Kidney (tissue), 14 donors: ENCODE data around the gene GNB1. TPM values are rescaled to one million over a fixed set of nuclear protein-coding genes. Genes with fewer than 3 reads are reported as not detected.

ENCODE experiments used
- DNase-seq, 5 donors: peaks; one replicate each; pipeline ENCODE4 v3.0.0-alpha.2; 2013 to 2020
- FAIRE-seq: peaks from 2 replicates; lab custom pipeline; 2012; peaks lifted over from hg19 to GRCh38; lab: Jason Lieb, UNC
- H3K27ac ChIP-seq, 2 donors: one replicate each; pipeline ENCODE4 v1.7.0; 2013; ENCODE audit warnings: low read depth in 2 of 2, low read length in 2 of 2, inconsistent platforms in 1 of 2
- H3K27me3 ChIP-seq: one replicate; pipeline ENCODE4 v1.7.1; 2013; ENCODE audit warnings: low read length, inconsistent platforms; ENCODE audit not compliant: control insufficient read depth, insufficient read depth
- H3K36me3 ChIP-seq, 3 donors: one replicate each; pipeline versions ENCODE4 v1.7.0 to v1.7.1; 2013; ENCODE audit warnings: low read length in 3 of 3, control low read depth in 1 of 3, inconsistent platforms in 1 of 3; ENCODE audit not compliant: insufficient read depth in 3 of 3, control insufficient read depth in 2 of 3
- H3K4me1 ChIP-seq, 3 donors: one replicate each; pipeline versions ENCODE4 v1.7.0 to v1.7.1; 2013; ENCODE audit warnings: low read length in 3 of 3, inconsistent platforms in 1 of 3, low read depth in 1 of 3; ENCODE audit not compliant: control insufficient read depth in 2 of 3, insufficient read depth in 2 of 3
- H3K4me3 ChIP-seq, 3 donors: one replicate each; pipeline versions ENCODE4 v1.7.0 to v1.8.1; 2013; ENCODE audit warnings: low read length in 3 of 3, control low read depth in 1 of 3, inconsistent platforms in 1 of 3
- H3K9ac ChIP-seq, 3 donors: one replicate each; pipeline versions ENCODE4 v1.7.0 to v1.7.1; 2013; ENCODE audit warnings: low read length in 3 of 3, control low read depth in 1 of 3, inconsistent platforms in 1 of 3
- H3K9me3 ChIP-seq, 3 donors: one replicate each; pipeline versions ENCODE4 v1.7.0 to v1.7.1; 2013; ENCODE audit warnings: low read length in 3 of 3, control low read depth in 1 of 3, inconsistent platforms in 1 of 3; ENCODE audit not compliant: control insufficient read depth in 2 of 3, insufficient read depth in 1 of 3
- intact Hi-C: fragments of 100-400 bp; cut with DNase I; formaldehyde crosslinking; loops from one replicate; pipeline ENCODE4 v1.11.1; 2022
- polyA plus RNA-seq: library from polyadenylated mRNA; stranded (reverse); fragments of 350-450 nt; fragmentation: Illumina TruSeq; extraction: RNeasy Lipid Tissue Mini Kit (QIAGEN cat#74804); gene quantifications from one replicate; pipeline ENCODE4 v1.2.3, GENCODE V29; 2014; ENCODE audit warnings: low read depth, low replicate concordance; ENCODE audit not compliant: insufficient read depth
- total RNA-seq: library from RNA; stranded (reverse); fragmentation: NEBNext Ultra II Directional; extraction: Animal tissue kit (Norgen Biotek cat#: 25700); gene quantifications from one replicate; pipeline ENCODE4 v1.2.1, GENCODE V29; 2021
- TF ChIP-seq, protein P1 (sequence below): IDR thresholded peaks from 3 replicates; pipeline ENCODE4 v1.5.1; 2012; ENCODE audit warnings: mild to moderate bottlenecking, moderate library complexity, borderline replicate concordance; ENCODE audit not compliant: insufficient read depth; ENCODE audit errors: extremely low read depth
- donor health status: control.
- donor health status: control.
- donor health status: control.
- donor health status: control.
- donor health status: control.
- donor health status: DM: yes; HTN: yes; CAD: no.
- donor health status: Normal renal cell carcinoma (clear cell type).

GNB1 gene
- total and polyA plus RNA-seq, 2 donors from 2014 or later: 144 to 347 TPM

DNA sequence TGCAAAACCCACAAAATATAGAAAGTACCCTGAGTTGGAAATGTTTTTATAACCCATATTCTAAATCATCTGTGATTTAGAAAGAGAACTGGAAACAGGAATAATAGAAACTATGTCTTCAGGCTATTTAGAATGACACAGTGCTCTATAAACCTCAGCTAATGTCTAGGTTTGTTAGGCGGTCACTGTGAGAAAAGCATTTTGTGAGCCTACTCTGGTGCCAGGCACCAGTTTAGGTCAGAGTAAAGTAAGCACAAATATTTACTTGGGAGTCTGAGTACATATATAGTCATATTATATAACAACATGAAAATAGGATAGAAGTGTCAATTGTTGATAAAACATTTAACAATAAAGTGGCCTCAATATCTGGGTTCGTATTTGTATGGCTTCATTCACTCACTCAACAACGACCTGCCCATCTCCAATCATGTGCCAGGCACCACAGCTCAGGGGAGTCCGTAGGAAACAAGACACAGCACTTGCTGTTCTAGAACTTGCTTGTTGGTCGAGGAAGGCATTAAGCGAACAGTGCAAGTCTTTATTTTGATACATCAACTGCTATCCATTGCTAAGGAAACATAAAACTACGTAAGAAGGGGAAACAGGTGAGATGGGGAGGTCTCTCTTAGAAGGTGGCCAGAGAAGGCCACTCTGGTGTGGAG lies 37.2 kb downstream of the GNB1 start:
- Histone ChIP-seq H3K9ac (no peak overlapping the region), H3K27me3 (no peaks in the 10 kb centered on the region), H3K4me3 (no peak overlapping the region), H3K4me1 (peaks cover 2 to 19% (median 14%) of the 10 kb centered on the region in 3 donors), H3K36me3 (no peaks in the 10 kb centered on the region), H3K27ac (no peak overlapping the region), H3K9me3 (no peaks in the 10 kb centered on the region)
- intact Hi-C loops: no loop called here
- TF ChIP-seq, protein P1, sequence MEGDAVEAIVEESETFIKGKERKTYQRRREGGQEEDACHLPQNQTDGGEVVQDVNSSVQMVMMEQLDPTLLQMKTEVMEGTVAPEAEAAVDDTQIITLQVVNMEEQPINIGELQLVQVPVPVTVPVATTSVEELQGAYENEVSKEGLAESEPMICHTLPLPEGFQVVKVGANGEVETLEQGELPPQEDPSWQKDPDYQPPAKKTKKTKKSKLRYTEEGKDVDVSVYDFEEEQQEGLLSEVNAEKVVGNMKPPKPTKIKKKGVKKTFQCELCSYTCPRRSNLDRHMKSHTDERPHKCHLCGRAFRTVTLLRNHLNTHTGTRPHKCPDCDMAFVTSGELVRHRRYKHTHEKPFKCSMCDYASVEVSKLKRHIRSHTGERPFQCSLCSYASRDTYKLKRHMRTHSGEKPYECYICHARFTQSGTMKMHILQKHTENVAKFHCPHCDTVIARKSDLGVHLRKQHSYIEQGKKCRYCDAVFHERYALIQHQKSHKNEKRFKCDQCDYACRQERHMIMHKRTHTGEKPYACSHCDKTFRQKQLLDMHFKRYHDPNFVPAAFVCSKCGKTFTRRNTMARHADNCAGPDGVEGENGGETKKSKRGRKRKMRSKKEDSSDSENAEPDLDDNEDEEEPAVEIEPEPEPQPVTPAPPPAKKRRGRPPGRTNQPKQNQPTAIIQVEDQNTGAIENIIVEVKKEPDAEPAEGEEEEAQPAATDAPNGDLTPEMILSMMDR: no peak
- FAIRE-seq (no peak), DNase-seq (no peak)

DNA sequence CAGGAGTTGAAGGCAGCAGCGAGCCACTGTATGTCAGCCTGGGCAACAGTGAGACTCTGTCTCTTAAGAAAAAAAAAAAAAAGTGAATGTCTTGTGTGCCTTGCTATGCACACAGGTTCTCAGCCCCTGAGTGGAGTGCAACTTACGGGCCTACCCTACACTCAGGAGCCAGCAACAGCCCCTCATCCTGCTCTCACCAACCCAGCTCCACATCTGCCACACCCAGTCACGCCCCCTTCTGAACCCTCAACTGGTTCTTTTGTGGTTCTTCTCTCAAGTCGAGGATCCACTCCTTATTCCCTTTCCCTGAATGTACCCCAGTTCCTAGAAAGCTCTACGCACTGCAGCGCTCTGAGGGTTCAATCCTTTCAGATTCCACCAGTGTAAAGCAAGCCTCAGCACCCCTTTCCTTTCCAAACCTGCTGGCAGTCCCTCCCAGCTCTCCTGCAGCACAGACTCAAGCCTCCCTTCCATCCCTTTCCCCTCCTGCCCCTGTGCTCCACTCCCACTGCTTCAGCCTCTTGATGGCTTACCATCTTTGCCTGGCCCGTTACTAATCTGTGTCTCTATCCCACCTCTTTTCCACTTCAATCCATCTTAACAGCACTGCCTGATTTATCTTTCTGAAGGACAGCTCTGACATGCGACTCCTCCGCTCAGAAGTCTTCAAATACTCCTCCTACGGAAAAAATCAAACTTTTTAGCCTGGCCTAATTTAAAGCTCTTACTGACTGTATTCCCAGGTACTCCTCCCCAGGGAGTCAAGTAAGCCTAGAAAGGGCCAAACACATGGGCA lies 38.1 kb downstream of the GNB1 start:
- intact Hi-C loops: no loop called here
- Histone ChIP-seq H3K4me1 (peaks cover 0 to 12% (median 6%) of the 10 kb centered on the region in 3 donors), H3K9me3 (no peaks in the 10 kb centered on the region), H3K27ac (no peak overlapping the region), H3K9ac (no peak overlapping the region), H3K27me3 (no peaks in the 10 kb centered on the region), H3K4me3 (no peak overlapping the region), H3K36me3 (no peaks in the 10 kb centered on the region)
- TF ChIP-seq, protein P1: no peak
- DNase-seq: no peak
- no peak for FAIRE-seq

DNA sequence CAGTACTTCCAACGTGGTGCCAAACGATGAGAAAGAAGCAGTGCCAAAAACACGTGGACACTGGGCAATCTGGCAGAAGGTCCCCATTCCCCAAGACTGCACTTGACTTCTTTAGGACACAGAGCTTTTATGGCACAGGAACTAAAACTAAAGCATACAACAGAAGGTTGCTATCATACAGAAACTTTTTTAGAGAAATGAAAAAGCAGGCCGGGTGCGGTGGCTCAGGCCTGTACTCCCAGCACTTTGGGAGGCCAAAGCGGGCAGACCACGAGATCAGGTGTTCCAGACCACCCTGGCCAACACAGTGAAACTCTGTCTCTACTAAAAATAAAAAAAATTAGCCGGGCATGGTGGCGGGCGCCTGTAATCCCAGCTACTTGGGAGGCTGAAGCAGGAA lies 43.0 kb downstream of the GNB1 start:
- intact Hi-C loops: no loop called here
- no peaks in the 10 kb centered on the region for H3K36me3 ChIP-seq
- H3K9ac ChIP-seq: no peak overlapping the region
- no peaks in the 10 kb centered on the region for H3K9me3 ChIP-seq
- H3K4me3 ChIP-seq: no peak overlapping the region
- peaks cover 0 to 3% (median 0%) of the 10 kb centered on the region in 3 donors for H3K4me1 ChIP-seq
- no peaks in the 10 kb centered on the region for H3K27me3 ChIP-seq
- TF ChIP-seq, protein P1: no peak
- H3K27ac ChIP-seq: no peak overlapping the region
- FAIRE-seq: no peak
- no peak for DNase-seq
